Endothelial cell of umbilical vein (primary cell): ENCODE results near the gene RNF135. TPM values are rescaled to one million over a fixed set of nuclear protein-coding genes. Genes with fewer than 3 reads are reported as not detected.

ENCODE experiments used
- BruUV-seq: library from RNA; stranded (reverse); fragments of 400-500 nt; replicated peaks from 2 replicates; lab custom pipeline; 2021; lab: Mats Ljungman, UMichigan
- CTCF ChIA-PET: fragments of 300-600, 350-600 bp; sonication (Branson Sonifier 250); formaldehyde crosslinking; loops from one replicate; lab custom pipeline; 2021; ENCODE audit warnings: antibody characterized with exemption, inconsistent platforms; lab: Charles Lee
- POLR2A ChIA-PET: fragments of 300-600, 350-600 bp; sonication (Branson Sonifier 250); formaldehyde crosslinking; loops from one replicate; lab custom pipeline; 2021; ENCODE audit warnings: antibody characterized with exemption, inconsistent platforms; lab: Charles Lee
- DNase-seq: peaks from one replicate; pipeline ENCODE4 v3.0.0-alpha.2; 2011; ENCODE audit warnings: low read depth, low spot score
- FAIRE-seq: peaks from 2 replicates; lab custom pipeline; 2011; peaks lifted over from hg19 to GRCh38; lab: Jason Lieb, UNC
- H2AFZ ChIP-seq: 2 replicates; pipeline ENCODE4 v1.6.0; 2012; ENCODE audit warnings: low read depth, low read length, control low read depth, inconsistent platforms
- H3K27ac ChIP-seq: 2 replicates; pipeline ENCODE4 v1.5.1; 2011; ENCODE audit warnings: low read depth, mild to moderate bottlenecking, control low read depth, low read length, moderate library complexity; ENCODE audit not compliant: insufficient read depth
- H3K27me3 ChIP-seq, 2 experiments: 2 replicates each; pipeline versions ENCODE4 v1.6.0 to v1.6.1; 2011; ENCODE audit warnings: low read length in 2 of 2, mixed read lengths in 1 of 2; ENCODE audit not compliant: control insufficient read depth in 2 of 2, insufficient read depth in 2 of 2
- H3K36me3 ChIP-seq, 2 experiments: 2 replicates in 1 of 2; 3 replicates in 1 of 2; pipeline ENCODE4 v1.5.1; 2011; ENCODE audit warnings: low read length in 2 of 2, mild to moderate bottlenecking in 1 of 2, moderate library complexity in 1 of 2; ENCODE audit not compliant: control insufficient read depth in 2 of 2, insufficient read depth in 2 of 2; ENCODE audit errors: extremely low read depth in 1 of 2
- H3K4me1 ChIP-seq: 3 replicates; pipeline ENCODE4 v1.5.1; 2011; ENCODE audit warnings: mild to moderate bottlenecking, low read length; ENCODE audit not compliant: control insufficient read depth, insufficient read depth; ENCODE audit errors: extremely low read depth
- H3K4me2 ChIP-seq: 2 replicates; pipeline ENCODE4 v1.6.1; 2011; ENCODE audit warnings: low read length, control low read depth, mixed read lengths; ENCODE audit not compliant: insufficient read depth
- H3K4me3 ChIP-seq, 3 experiments: fragments of 200-600 bp in 1 of 3; sonication (generic), shearing (Covaris generic) in 1 of 3; replicated peaks in 1 of 3; 2 replicates each; pipeline ENCODE4 v1.5.1; 2011 to 2016; ENCODE audit warnings: control low read depth in 3 of 3, low read length in 3 of 3, mild to moderate bottlenecking in 2 of 3, inconsistent platforms in 1 of 3, low read depth in 1 of 3, moderate library complexity in 1 of 3; ENCODE audit not compliant: insufficient read depth in 1 of 3
- H3K79me2 ChIP-seq: 2 replicates; pipeline ENCODE4 v1.6.0; 2012; ENCODE audit warnings: low read length, inconsistent platforms; ENCODE audit not compliant: control insufficient read depth, insufficient read depth
- H3K9ac ChIP-seq: replicated peaks from 2 replicates; pipeline ENCODE3; 2011; ENCODE audit warnings: low read length, control low read depth; ENCODE audit not compliant: insufficient read depth; ENCODE audit errors: extremely low read depth
- H3K9me1 ChIP-seq: replicated peaks from 3 replicates; pipeline ENCODE4 v1.6.0; 2011; ENCODE audit warnings: mild to moderate bottlenecking, low read length; ENCODE audit not compliant: control insufficient read depth, insufficient read depth; ENCODE audit errors: extremely low read depth
- H3K9me3 ChIP-seq: replicated peaks from 2 replicates; pipeline ENCODE4 v1.5.1; 2012; ENCODE audit warnings: low read length, inconsistent platforms; ENCODE audit not compliant: control insufficient read depth, insufficient read depth
- H4K20me1 ChIP-seq: replicated peaks from 2 replicates; pipeline ENCODE3; 2011; ENCODE audit warnings: mild to moderate bottlenecking, low read length; ENCODE audit not compliant: control insufficient read depth, insufficient read depth; ENCODE audit errors: extremely low read depth
- CTCF ChIP-seq, 2 donors: IDR thresholded peaks; 1 replicate in 1 of 2; 2 replicates in 1 of 2; pipeline ENCODE4 v1.5.1; 2011; ENCODE audit warnings: low read length in 2 of 2, mild to moderate bottlenecking in 2 of 2, moderate library complexity in 2 of 2, control low read depth in 1 of 2, inconsistent platforms in 1 of 2, low read depth in 1 of 2; ENCODE audit not compliant: insufficient read depth in 1 of 2; ENCODE audit errors: extremely low read depth in 1 of 2
- EZH2 ChIP-seq: IDR thresholded peaks from 2 replicates; pipeline ENCODE4 v1.6.1; 2012; ENCODE audit warnings: borderline replicate concordance, low read depth, mild to moderate bottlenecking, moderate library complexity, low read length, inconsistent platforms; ENCODE audit not compliant: severe bottlenecking
- FOS ChIP-seq: IDR thresholded peaks from 2 replicates; pipeline ENCODE4 v1.6.1; 2011; ENCODE audit warnings: mild to moderate bottlenecking, low read length, moderate library complexity, borderline replicate concordance; ENCODE audit not compliant: insufficient read depth
- GATA2 ChIP-seq: IDR thresholded peaks from 2 replicates; pipeline ENCODE4 v1.7.0; 2011; ENCODE audit warnings: low read depth, mild to moderate bottlenecking, moderate library complexity, mixed read lengths, low read length; ENCODE audit not compliant: insufficient read length, insufficient read depth
- JUN ChIP-seq: IDR thresholded peaks from 2 replicates; pipeline ENCODE4 v1.6.1; 2011; ENCODE audit warnings: borderline replicate concordance, low read depth; ENCODE audit not compliant: insufficient read length, insufficient read depth
- MAX ChIP-seq: IDR thresholded peaks from 2 replicates; pipeline ENCODE4 v1.6.1; 2011; ENCODE audit not compliant: insufficient read depth, insufficient read length
- MYC ChIP-seq: IDR thresholded peaks from one replicate; pipeline ENCODE4 v1.6.1; 2011; ENCODE audit warnings: mild to moderate bottlenecking, low read depth, low read length
- POLR2A ChIP-seq: IDR thresholded peaks from 2 replicates; pipeline ENCODE4 v1.6.1; 2012; ENCODE audit warnings: low read depth, mild to moderate bottlenecking, control low read depth, low read length
- POLR2AphosphoS5 ChIP-seq: IDR thresholded peaks from 2 replicates; pipeline ENCODE4 v1.6.1; 2012; ENCODE audit warnings: low read depth, mild to moderate bottlenecking, control low read depth, low read length, moderate library complexity; ENCODE audit not compliant: insufficient read depth
- dilution Hi-C: fragments of 300-500 bp; cut with MboI; formaldehyde crosslinking; loops from one replicate; pipeline ENCODE4 v1.15.0; 2019; ENCODE audit warnings: low sequenced_read_pairs; ENCODE audit not compliant: extremely low pct_ligation_motif_present
- intact Hi-C: fragments of 100-400 bp; cut with micrococcal nuclease; formaldehyde crosslinking; loops from one replicate; pipeline ENCODE4 v1.10.0; 2022
- polyA plus RNA-seq, 4 experiments: library from polyadenylated mRNA; depleted of rRNA in 3 of 4; stranded (reverse) in 3 of 4; unstranded in 1 of 4; fragments of >200 nt; gene quantifications; 2 replicates each; pipeline versions ENCODE4 v1.2.1 to v1.2.3, GENCODE V29; 2011 to 2012; ENCODE audit warnings: missing spikeins in 1 of 4
- total RNA-seq: library from RNA; stranded (reverse); gene quantifications from 2 replicates; pipeline ENCODE4 v1.2.3, GENCODE V29; 2021

The RNF135 gene
- total and polyA plus RNA-seq, 2 donors (not counting 3 experiments of a cell fraction or from before 2014, with no cell fraction given) = 11.6 to 12.0 TPM

GRCh38 chr17:30990458-30990857 is 19.6 kb downstream of the RNF135 start:
- Histone ChIP-seq H3K9ac (no peak overlapping the region), H3K27me3 (no peaks in the 10 kb centered on the region), H3K36me3 (no peaks in the 10 kb centered on the region), H4K20me1 (no peaks in the 10 kb centered on the region), H3K4me3 (no peak overlapping the region), H3K9me1 (no peaks in the 10 kb centered on the region), H3K4me2 (no peak overlapping the region), H3K79me2 (no peaks in the 10 kb centered on the region), H3K27ac (no peak overlapping the region), H3K4me1 (no peaks in the 10 kb centered on the region), H3K9me3 (no peaks in the 10 kb centered on the region), H2AFZ (no peak overlapping the region)
- TF ChIP-seq POLR2A (no peak), FOS (no peak), CTCF (IDR thresholded peaks at IDR 0.05; ENCODE audit: extremely low read depth in 1 of 2, insufficient read depth in 1 of 2, low read depth in 1 of 2, low read length in 2 of 2) (no peak), MYC (no peak), POLR2AphosphoS5 (no peak), GATA2 (no peak), JUN (no peak), MAX (no peak), EZH2 (no peak)
- FAIRE-seq (no peak), DNase-seq (no peak)
- dilution Hi-C loops = no loop called here
- no TSS peak for BruUV-seq
- ChIA-PET CTCF (no interaction called here), POLR2A (no interaction called here)
- intact Hi-C loops = no loop called here
